HAP-1 (cell line): ENCODE measurements around the gene ZCCHC17.

Experiments
- DNase-seq, 2 experiments: peaks; one replicate each; pipeline ENCODE4 v3.0.0-alpha.2; 2016 to 2020; ENCODE audit warnings: low spot score in 2 of 2
- H3K27me3 ChIP-seq: fragments of 250-450 bp; sonication (Bioruptor Pico); 2 replicates; pipeline ENCODE4 v1.5.1; 2020; ENCODE audit warnings: low read depth, mild to moderate bottlenecking, moderate library complexity
- H3K36me3 ChIP-seq: fragments of 250-450 bp; sonication (Bioruptor Pico); replicated peaks from 2 replicates; pipeline ENCODE4 v1.5.1; 2020; ENCODE audit warnings: mild to moderate bottlenecking
- H3K4me1 ChIP-seq: fragments of 250-450 bp; sonication (Bioruptor Pico); 2 replicates; pipeline ENCODE4 v1.5.1; 2020; ENCODE audit warnings: mild to moderate bottlenecking
- H3K4me3 ChIP-seq: fragments of 250-450 bp; sonication (Bioruptor Pico); 2 replicates; pipeline ENCODE4 v1.5.1; 2020; ENCODE audit warnings: mild to moderate bottlenecking, moderate library complexity
- H3K9me3 ChIP-seq: fragments of 250-450 bp; sonication (Bioruptor Pico); 2 replicates; pipeline ENCODE4 v1.5.1; 2020; ENCODE audit warnings: mild to moderate bottlenecking, moderate library complexity
- in situ Hi-C: fragments of 300-500 bp; cut with MboI; formaldehyde crosslinking; loops from 3 replicates; pipeline ENCODE4 v1.14.3; 2020; ENCODE audit warnings: low sequenced_read_pairs, inconsistent platforms, mixed read lengths

ZCCHC17 gene

GRCh38 chr1:31366796-31367195 is 70.0 kb downstream of the ZCCHC17 start:
- no peaks in the 10 kb centered on the region for H3K4me1 ChIP-seq
- DNase-seq: no peak
- H3K9me3 ChIP-seq: no peaks in the 10 kb centered on the region
- in situ Hi-C loops: no loop called here
- no peaks in the 10 kb centered on the region for H3K27me3 ChIP-seq
- peaks cover 15% of the 10 kb centered on the region for H3K36me3 ChIP-seq
- no peak overlapping the region for H3K4me3 ChIP-seq

GRCh38 chr1:31368611-31369107 is 71.8 kb downstream of the ZCCHC17 start:
- Histone ChIP-seq H3K36me3 (peaks cover 15% of the 10 kb centered on the region), H3K4me3 (no peak overlapping the region), H3K4me1 (peaks cover 9% of the 10 kb centered on the region), H3K27me3 (no peaks in the 10 kb centered on the region), H3K9me3 (no peaks in the 10 kb centered on the region)
- no peak for DNase-seq
- in situ Hi-C loops: no loop called here

- no peaks in the 10 kb centered on the region for H3K27me3 ChIP-seq
- H3K9me3 ChIP-seq: no peaks in the 10 kb centered on the region
- H3K4me1 ChIP-seq: peaks cover 12% of the 10 kb centered on the region
- no peak for DNase-seq
- in situ Hi-C loops: no loop called here
- H3K4me3 ChIP-seq: no peak overlapping the region
- H3K36me3 ChIP-seq: peaks cover 11% of the 10 kb centered on the region
These were observed 73.2 kb downstream of the ZCCHC17 start for GRCh38 chr1:31370021-31370420.

- Histone ChIP-seq H3K36me3 (peaks cover 8% of the 10 kb centered on the region; the same call in 1 of the 2 replicates), H3K9me3 (no peaks in the 10 kb centered on the region), H3K4me1 (peaks cover 12% of the 10 kb centered on the region), H3K4me3 (no peak overlapping the region), H3K27me3 (no peaks in the 10 kb centered on the region)
- DNase-seq: no peak
- in situ Hi-C loops: no loop called here
These were observed 73.7 kb downstream of the ZCCHC17 start for GRCh38 chr1:31370565-31370964.

- DNase-seq: no peak
- peaks cover 12% of the 10 kb centered on the region for H3K4me1 ChIP-seq
- H3K36me3 ChIP-seq: peaks cover 5% of the 10 kb centered on the region; the same call in 1 of the 2 replicates
- in situ Hi-C loops: no loop called here
- H3K9me3 ChIP-seq: no peaks in the 10 kb centered on the region
- H3K27me3 ChIP-seq: no peaks in the 10 kb centered on the region
- H3K4me3 ChIP-seq: no peak overlapping the region
These were observed 74.5 kb downstream of the ZCCHC17 start for GRCh38 chr1:31371121-31371959.

GRCh38 chr1:31372051-31372450 is 75.2 kb downstream of the ZCCHC17 start:
- Histone ChIP-seq H3K27me3 (no peaks in the 10 kb centered on the region), H3K9me3 (no peaks in the 10 kb centered on the region), H3K4me1 (peaks cover 12% of the 10 kb centered on the region), H3K36me3 (peaks cover under 1% of the 10 kb centered on the region; the same call in 1 of the 2 replicates), H3K4me3 (no peak overlapping the region)
- DNase-seq: no peak
- in situ Hi-C loops: no loop called here

- in situ Hi-C loops: no loop called here
- H3K36me3 ChIP-seq: no peaks in the 10 kb centered on the region
- no peak for DNase-seq
- peaks cover 12% of the 10 kb centered on the region for H3K4me1 ChIP-seq
- H3K27me3 ChIP-seq: no peaks in the 10 kb centered on the region
- H3K4me3 ChIP-seq: no peak overlapping the region
- H3K9me3 ChIP-seq: no peaks in the 10 kb centered on the region
These were observed 75.9 kb downstream of the ZCCHC17 start for GRCh38 chr1:31372751-31373055.

- DNase-seq: peak; percentile 72 to 90
- Histone ChIP-seq H3K4me1 (peaks cover 12% of the 10 kb centered on the region), H3K27me3 (no peaks in the 10 kb centered on the region), H3K36me3 (no peaks in the 10 kb centered on the region), H3K9me3 (no peaks in the 10 kb centered on the region), H3K4me3 (peak within 1 kb of the TSS; percentile 1; the same call in 1 of the 2 replicates)
- in situ Hi-C loops: no loop called here
These were observed 76.4 kb downstream of the ZCCHC17 start, which contains the start of gene FABP3 for GRCh38 chr1:31373056-31373896. TSS of gene FABP3 (minus strand) at chr1:31373076. CDS start at chr1:31373014, 62 bp downstream.

GRCh38 chr1:31373897-31374486 is 77.2 kb downstream of the ZCCHC17 start:
- no peak overlapping the region for H3K4me3 ChIP-seq
- H3K4me1 ChIP-seq: peaks cover 12% of the 10 kb centered on the region
- H3K27me3 ChIP-seq: no peaks in the 10 kb centered on the region
- no peaks in the 10 kb centered on the region for H3K9me3 ChIP-seq
- no peaks in the 10 kb centered on the region for H3K36me3 ChIP-seq
- DNase-seq: no peak
- in situ Hi-C loops: no loop called here

GRCh38 chr1:31374511-31375196 is 77.8 kb downstream of the ZCCHC17 start:
- Histone ChIP-seq H3K4me1 (peaks cover 12% of the 10 kb centered on the region), H3K36me3 (no peaks in the 10 kb centered on the region), H3K4me3 (no peak overlapping the region), H3K27me3 (no peaks in the 10 kb centered on the region), H3K9me3 (no peaks in the 10 kb centered on the region)
- no peak for DNase-seq
- in situ Hi-C loops: no loop called here

GRCh38 chr1:31376375-31377134 is 79.7 kb downstream of the ZCCHC17 start:
- H3K4me3 ChIP-seq: no peak overlapping the region
- no peaks in the 10 kb centered on the region for H3K27me3 ChIP-seq
- no peaks in the 10 kb centered on the region for H3K36me3 ChIP-seq
- no peak for DNase-seq
- in situ Hi-C loops: no loop called here
- H3K4me1 ChIP-seq: peaks cover 12% of the 10 kb centered on the region
- H3K9me3 ChIP-seq: no peaks in the 10 kb centered on the region

GRCh38 chr1:31377364-31377863 is 80.6 kb downstream of the ZCCHC17 start:
- Histone ChIP-seq H3K36me3 (no peaks in the 10 kb centered on the region), H3K4me1 (peaks cover 12% of the 10 kb centered on the region), H3K4me3 (no peak overlapping the region), H3K9me3 (no peaks in the 10 kb centered on the region), H3K27me3 (no peaks in the 10 kb centered on the region)
- DNase-seq: no peak
- in situ Hi-C loops: no loop called here
